Panc1 (cell line): ENCODE results near the gene CAMKK2.

Experiments
- CTCF ChIP-seq: fragments of 450-650 bp; IDR thresholded peaks from 2 replicates; pipeline ENCODE4 v1.5.1; 2017; ENCODE audit warnings: mild to moderate bottlenecking
- POLR2AphosphoS5 ChIP-seq: IDR thresholded peaks from 2 replicates; pipeline ENCODE4 v1.6.1; 2012; ENCODE audit warnings: mild to moderate bottlenecking, low read depth, low read length, moderate library complexity
- REST ChIP-seq, 2 experiments: IDR thresholded peaks; 2 replicates each; pipeline ENCODE4 v1.6.1; 2011 to 2012; ENCODE audit warnings: low read depth in 2 of 2, control low read depth in 1 of 2, low read length in 1 of 2, mild to moderate bottlenecking in 1 of 2, moderate library complexity in 1 of 2; ENCODE audit not compliant: insufficient read depth in 1 of 2
- SIN3A ChIP-seq: IDR thresholded peaks from 2 replicates; pipeline ENCODE4 v1.6.1; 2012; ENCODE audit warnings: low read depth, mild to moderate bottlenecking, low read length, moderate library complexity, borderline replicate concordance; ENCODE audit not compliant: insufficient read depth

GRCh38 chr12:121283841-121284240, 12.7 kb downstream of the CAMKK2 start:
- no peak for TF ChIP-seq CTCF
- TF ChIP-seq POLR2AphosphoS5: no peak
- no peak for TF ChIP-seq SIN3A
- TF ChIP-seq REST (IDR thresholded peaks at IDR 0.05; ENCODE audit: insufficient read depth in 1 of 2, low read depth in 2 of 2, low read length in 1 of 2): no peak
